Gastrocnemius medialis (tissue), 4 donors: ENCODE results near the gene NTM. TPM values are rescaled to one million over a fixed set of nuclear protein-coding genes. Genes with fewer than 3 reads are reported as not detected.
A peak's percentile ranks its signal among the peaks of the same experiment; 100 is the strongest.

Experiments used
- ATAC-seq, 2 donors: fragments of 150-250 bp; one replicate each; pipeline ENCODE4 v1.9.1; 2016
- DNase-seq, 2 donors: peaks; one replicate each; pipeline ENCODE4 v3.0.0-alpha.2; 2019
- H3K27ac ChIP-seq, 4 donors: fragments of 200-600 bp; sonication (generic); 1 replicate in 1 of 4; 2 replicates in 3 of 4; pipeline ENCODE4 v1.5.1; 2016 to 2018; ENCODE audit warnings: mild to moderate bottlenecking in 2 of 4, moderate library complexity in 1 of 4
- H3K27me3 ChIP-seq, 3 donors: fragments of 200-600 bp; sonication (generic) in 2 of 3; 1 replicate in 1 of 3; 2 replicates in 2 of 3; pipeline versions ENCODE4 v1.5.1 to v1.6.0; 2016 to 2019; ENCODE audit warnings: mild to moderate bottlenecking in 1 of 3, moderate library complexity in 1 of 3
- H3K36me3 ChIP-seq, 2 donors: fragments of 200-600 bp; sonication (generic) in 1 of 2; one replicate each; pipeline ENCODE4 v1.5.1; 2017 to 2018
- H3K4me1 ChIP-seq, 2 donors: fragments of 200-600 bp; sonication (generic) in 1 of 2; one replicate each; pipeline ENCODE4 v1.5.1; 2016 to 2017; ENCODE audit warnings: mild to moderate bottlenecking in 2 of 2
- H3K4me3 ChIP-seq, 4 donors: fragments of 200-600 bp; sonication (generic) in 3 of 4; 1 replicate in 1 of 4; 2 replicates in 3 of 4; pipeline ENCODE4 v1.5.1; 2016 to 2019; ENCODE audit warnings: mild to moderate bottlenecking in 2 of 4
- H3K9me3 ChIP-seq, 3 donors: fragments of 200-600 bp; sonication (generic) in 2 of 3; 1 replicate in 1 of 3; 2 replicates in 2 of 3; pipeline ENCODE4 v1.5.1; 2016 to 2019
- CTCF ChIP-seq, 5 experiments: fragments of 450-650 bp in 3 of 5; fragments of 200-600 bp in 2 of 5; sonication (generic) in 2 of 5; IDR thresholded peaks in 4 of 5; conservative IDR thresholded peaks in 1 of 5; 1 replicate in 4 of 5; 2 replicates in 1 of 5; pipeline ENCODE4 v1.5.1; 2016 to 2019; ENCODE audit warnings: antibody characterized with exemption in 5 of 5, mild to moderate bottlenecking in 3 of 5, moderate library complexity in 3 of 5
- POLR2A ChIP-seq, 2 donors: fragments of 450-650 bp; IDR thresholded peaks; one replicate each; pipeline ENCODE4 v1.6.1; 2017; ENCODE audit warnings: antibody characterized with exemption in 2 of 2, mild to moderate bottlenecking in 2 of 2, moderate library complexity in 2 of 2
- in situ Hi-C, 4 donors: fragments of 200-750 bp; cut with MboI; loops; one replicate each; pipeline versions ENCODE4 v1.15.0 to v1.8.0; 2017; ENCODE audit warnings: low sequenced_read_pairs in 4 of 4
- intact Hi-C: fragments of 100-400 bp; cut with DNase I; formaldehyde crosslinking; loops from one replicate; pipeline ENCODE4 v1.15.1; 2023; ENCODE audit warnings: low total_unique reads
- total RNA-seq, 4 donors: library from RNA; depleted of rRNA; stranded (reverse); fragments of >200 nt; gene quantifications; one replicate each; pipeline versions ENCODE4 v1.1.0 to v1.2.3, GENCODE V29; 2016

The NTM gene
- total RNA-seq, 4 donors from 2014 or later: 0.69 TPM; not detected in 3

GRCh38 chr11:131633921-131634715, 263.7 kb downstream of the NTM start:
- Histone ChIP-seq H3K4me3 (no peak overlapping the region), H3K27me3 (peaks cover 0 to 3% (median 0%) of the 10 kb centered on the region in 3 donors), H3K36me3 (no peaks in the 10 kb centered on the region), H3K27ac (no peak overlapping the region), H3K9me3 (no peaks in the 10 kb centered on the region), H3K4me1 (no peaks in the 10 kb centered on the region)
- intact Hi-C loops: no loop called here
- ATAC-seq (no peak), DNase-seq (no peak)
- TF ChIP-seq CTCF (IDR thresholded peaks at IDR 0.05 in 4 of 5, conservative IDR thresholded peaks at IDR 0.05 in 1 of 5) (no peak), POLR2A (IDR thresholded peaks at IDR 0.05) (no peak)
- in situ Hi-C loops: loop anchor here in 1 of 4 donors (25.0 kb wide), 1 partner anchor 103 kb away; no protein-coding TSS in a partner anchor

GRCh38 chr11:131637469-131638175, 267.2 kb downstream of the NTM start:
- Histone ChIP-seq H3K9me3 (no peaks in the 10 kb centered on the region), H3K36me3 (no peaks in the 10 kb centered on the region), H3K27me3 (no peaks in the 10 kb centered on the region), H3K4me1 (no peaks in the 10 kb centered on the region), H3K27ac (no peak overlapping the region), H3K4me3 (no peak overlapping the region)
- intact Hi-C loops (no loop called here), in situ Hi-C loops (loop anchor here in 1 of 4 donors (25.0 kb wide), 1 partner anchor 100 kb away; no protein-coding TSS in a partner anchor)
- TF ChIP-seq CTCF (IDR thresholded peaks at IDR 0.05 in 4 of 5, conservative IDR thresholded peaks at IDR 0.05 in 1 of 5): no peak
- TF ChIP-seq POLR2A (IDR thresholded peaks at IDR 0.05): no peak
- DNase-seq (no peak), ATAC-seq (peak; percentile 44 to 74)

- Histone ChIP-seq H3K36me3 (no peaks in the 10 kb centered on the region), H3K27ac (no peak overlapping the region), H3K4me3 (no peak overlapping the region), H3K9me3 (no peaks in the 10 kb centered on the region), H3K27me3 (no peaks in the 10 kb centered on the region), H3K4me1 (no peaks in the 10 kb centered on the region)
- no peak for ATAC-seq
- intact Hi-C loops: no loop called here
- DNase-seq: no peak
- in situ Hi-C loops: loop anchor here in 1 of 4 donors (25.0 kb wide), 1 partner anchor 98 kb away; no protein-coding TSS in a partner anchor
- TF ChIP-seq CTCF (IDR thresholded peaks at IDR 0.05 in 4 of 5, conservative IDR thresholded peaks at IDR 0.05 in 1 of 5) (no peak), POLR2A (IDR thresholded peaks at IDR 0.05) (no peak)
Measured at GRCh38 chr11:131638889-131639288, 268.5 kb downstream of the NTM start.

GRCh38 chr11:131640320-131640719, 269.9 kb downstream of the NTM start:
- no peaks in the 10 kb centered on the region for H3K27me3 ChIP-seq
- no peak overlapping the region for H3K4me3 ChIP-seq
- no peaks in the 10 kb centered on the region for H3K9me3 ChIP-seq
- intact Hi-C loops (no loop called here), in situ Hi-C loops (loop anchor here in 1 of 4 donors (25.0 kb wide), 1 partner anchor 97 kb away; no protein-coding TSS in a partner anchor)
- H3K36me3 ChIP-seq: no peaks in the 10 kb centered on the region
- no peak for DNase-seq
- no peak overlapping the region for H3K27ac ChIP-seq
- TF ChIP-seq POLR2A (IDR thresholded peaks at IDR 0.05) (no peak), CTCF (IDR thresholded peaks at IDR 0.05 in 4 of 5, conservative IDR thresholded peaks at IDR 0.05 in 1 of 5) (no peak)
- H3K4me1 ChIP-seq: no peaks in the 10 kb centered on the region
- ATAC-seq: no peak
